ENCODE data around the gene DOCK7. TPM values are rescaled to one million over a fixed set of nuclear protein-coding genes. Genes with fewer than 3 reads are reported as not detected.

The DOCK7 gene
- total and polyA plus RNA-seq, 2 of the 8 experiments (the other 6 are each of a cell fraction or from before 2014, with no cell fraction given) = 10.2 to 33.7 TPM

- no peak overlapping the region for H3K23ac ChIP-seq (ENCODE audit: insufficient read length)
- H2BK120ac ChIP-seq (replicated peaks; ENCODE audit: low read depth, low read length) = no peak overlapping the region
- no peak overlapping the region for H3K14ac ChIP-seq (ENCODE audit: insufficient read length)
- H3K56ac ChIP-seq (replicated peaks; ENCODE audit: insufficient read length, low read depth, low read length) = no peak overlapping the region
- no peak overlapping the region for H3K4me2 ChIP-seq (ENCODE audit: insufficient read depth in 1 of 2, low read depth in 2 of 2, low read length in 2 of 2)
- CTCF ChIA-PET (ENCODE audit: partially characterized antibody) = no interaction called here
- H4K91ac ChIP-seq (replicated peaks; ENCODE audit: insufficient read length, low read length) = no peak overlapping the region
- H2BK15ac ChIP-seq (ENCODE audit: low read length) = no peak overlapping the region
- no peak overlapping the region for H2AFZ ChIP-seq (ENCODE audit: low read length)
- no peaks in the 10 kb centered on the region for H3K36me3 ChIP-seq (ENCODE audit: control insufficient read depth in 2 of 4, insufficient read depth in 4 of 4, low read length in 3 of 4)
- H3K4me1 ChIP-seq (replicated peaks in 1 of 4; ENCODE audit: control insufficient read depth in 3 of 4, insufficient read depth in 4 of 4, low read length in 3 of 4) = no peaks in the 10 kb centered on the region
- H2BK20ac ChIP-seq (ENCODE audit: low read length) = no peak overlapping the region
- DNase-seq (ENCODE audit: low read depth in 1 of 2, low spot score in 2 of 2) = no peak
- H4K5ac ChIP-seq (ENCODE audit: insufficient read length, low read depth, low read length) = no peak overlapping the region
- H3K79me2 ChIP-seq (ENCODE audit: control insufficient read depth in 1 of 2, insufficient read depth in 2 of 2, low read length in 2 of 2) = no peaks in the 10 kb centered on the region
- no peak overlapping the region for H3K4me3 ChIP-seq (ENCODE audit: extremely low read depth in 1 of 4, insufficient read depth in 2 of 4, low read depth in 3 of 4, low read length in 4 of 4)
- H3K9me3 ChIP-seq (ENCODE audit: insufficient read depth in 2 of 2, low read depth in 1 of 2, low read length in 1 of 2) = no peaks in the 10 kb centered on the region
- POLR2A ChIA-PET (ENCODE audit: partially characterized antibody) = interaction anchor here (1.0 kb wide), 1 partner anchor 9 kb away, joined by 3 read pairs; no protein-coding TSS in a partner anchor
- H3K27me3 ChIP-seq (replicated peaks in 1 of 4; ENCODE audit: control insufficient read depth in 3 of 4, extremely low read depth in 1 of 4, insufficient read depth in 3 of 4, low read length in 3 of 4) = no peaks in the 10 kb centered on the region
- H3K4ac ChIP-seq (replicated peaks; ENCODE audit: insufficient read length, low read depth, low read length) = no peak overlapping the region
- no peak overlapping the region for H2BK12ac ChIP-seq (ENCODE audit: low read depth, low read length)
- H2BK5ac ChIP-seq (ENCODE audit: low read depth, low read length) = no peak overlapping the region
- FAIRE-seq = no peak
- H3K18ac ChIP-seq (ENCODE audit: extremely low read depth, low read length) = no peak overlapping the region
- no peak overlapping the region for H3K27ac ChIP-seq (ENCODE audit: low read depth, low read length)
- H2AK5ac ChIP-seq (ENCODE audit: low read depth, low read length) = no peak overlapping the region
- H4K20me1 ChIP-seq (replicated peaks in 1 of 2; ENCODE audit: control insufficient read depth in 1 of 2, insufficient read depth in 2 of 2, low read length in 2 of 2) = no peaks in the 10 kb centered on the region
- H3K79me1 ChIP-seq (ENCODE audit: low read depth, low read length) = no peaks in the 10 kb centered on the region
- H3K23me2 ChIP-seq (ENCODE audit: low read depth, low read length) = no peaks in the 10 kb centered on the region
- H3K9ac ChIP-seq (replicated peaks in 1 of 4; ENCODE audit: extremely low read depth in 1 of 4, low read depth in 3 of 4, low read length in 3 of 4) = no peak overlapping the region
- no peak overlapping the region for H4K8ac ChIP-seq (ENCODE audit: extremely low read depth, insufficient read depth, low read length)
- TF ChIP-seq SIX5 (IDR thresholded peaks at IDR 0.05; ENCODE audit: low read depth, low read length) = no peak
- no peak for TF ChIP-seq RXRA (IDR thresholded peaks at IDR 0.05; ENCODE audit: insufficient read depth, low read depth, low read length)
- TF ChIP-seq EZH2 (IDR thresholded peaks at IDR 0.05; ENCODE audit: low read depth, low read length, severe bottlenecking) = no peak
- no peak for TF ChIP-seq SAP30 (IDR thresholded peaks at IDR 0.05; ENCODE audit: insufficient read depth, insufficient replicate concordance, low read length)
- TF ChIP-seq CTCF (IDR thresholded peaks at IDR 0.05; ENCODE audit: control extremely low read depth in 1 of 3, insufficient read depth in 1 of 3, low read depth in 1 of 3, low read length in 3 of 3) = no peak
- TF ChIP-seq CHD2 (IDR thresholded peaks at IDR 0.05; ENCODE audit: low read length) = no peak
- TF ChIP-seq RNF2 (IDR thresholded peaks at IDR 0.05; ENCODE audit: borderline replicate concordance, low read depth, low read length, missing control alignments, poor library complexity, severe bottlenecking) = no peak
- no peak for TF ChIP-seq EGR1 (IDR thresholded peaks at IDR 0.05; ENCODE audit: borderline replicate concordance, low read depth, low read length)
- no peak for TF ChIP-seq SRF (IDR thresholded peaks at IDR 0.05; ENCODE audit: low read depth, low read length)
- TF ChIP-seq CBX5 (IDR thresholded peaks at IDR 0.05; ENCODE audit: low read depth, low read length) = no peak
- no peak for TF ChIP-seq YY1 (IDR thresholded peaks at IDR 0.05; ENCODE audit: low read depth, low read length)
- no peak for TF ChIP-seq MAX (IDR thresholded peaks at IDR 0.05)
Measured at GRCh38 chr1:62608905-62609304, 79.3 kb downstream of the DOCK7 start.

All from H1 (cell line).